ENCODE measurements around the gene PRG3.
"Not testable (repeated sequence)": the region's sequence is repeated elsewhere in the genome, so short reads cannot be mapped to it uniquely, and the experiment has no call there.

The PRG3 gene

GRCh38 chr11:57358543-57358961, 22.4 kb downstream of the PRG3 start:
- no peak for DNase-seq

GRCh38 chr11:57357856-57358255, 23.1 kb downstream of the PRG3 start:
- DNase-seq: no peak

GRCh38 chr11:57357310-57357709, 23.6 kb downstream of the PRG3 start:
- no peak for DNase-seq

- DNase-seq: no peak
These were observed 24.7 kb downstream of the PRG3 start for GRCh38 chr11:57356268-57356667.

- no peak for DNase-seq
These were observed 26.3 kb downstream of the PRG3 start for GRCh38 chr11:57354699-57355098.

GRCh38 chr11:57353852-57354251, 27.1 kb downstream of the PRG3 start:
- no peak for DNase-seq

- no peak for DNase-seq
These were observed 27.5 kb downstream of the PRG3 start for GRCh38 chr11:57353446-57353845.

- no peak for DNase-seq
These were observed 27.9 kb downstream of the PRG3 start for GRCh38 chr11:57353036-57353435.

GRCh38 chr11:57349491-57350274, 31.3 kb downstream of the PRG3 start:
- DNase-seq: peak; percentile 83

- DNase-seq: no peak
These were observed 32.2 kb downstream of the PRG3 start for GRCh38 chr11:57348636-57349313.

- no peak for DNase-seq
These were observed 32.9 kb downstream of the PRG3 start for GRCh38 chr11:57348052-57348451.

- no peak for DNase-seq
These were observed 33.6 kb downstream of the PRG3 start for GRCh38 chr11:57347336-57347735.

- peak; percentile 84 for DNase-seq
These were observed 35.3 kb downstream of the PRG3 start for GRCh38 chr11:57345555-57346211.

GRCh38 chr11:57344826-57345225, 36.1 kb downstream of the PRG3 start:
- DNase-seq: no peak

- DNase-seq: no peak
These were observed 37.1 kb downstream of the PRG3 start for GRCh38 chr11:57343825-57344224.

- no peak for DNase-seq
These were observed 38.2 kb downstream of the PRG3 start for GRCh38 chr11:57342702-57343101.

- DNase-seq: no peak
These were observed 39.6 kb downstream of the PRG3 start for GRCh38 chr11:57341250-57341808.

- no peak for DNase-seq
These were observed 40.8 kb downstream of the PRG3 start for GRCh38 chr11:57340039-57340615.

- no peak for DNase-seq
These were observed 41.6 kb downstream of the PRG3 start for GRCh38 chr11:57339328-57339727.

GRCh38 chr11:57338142-57338541, 42.8 kb downstream of the PRG3 start, which contains the start of gene P2RX3:
TSS of gene P2RX3 (plus strand) at chr11:57338352. CDS start at chr11:57338551, 199 bp downstream.
- no peak for DNase-seq

- not testable (repeated sequence) for DNase-seq
These were observed 44.1 kb downstream of the PRG3 start for GRCh38 chr11:57336856-57337255.

- DNase-seq: no peak
These were observed 44.8 kb downstream of the PRG3 start for GRCh38 chr11:57336111-57336666.
